ENCODE results near the gene CSNK2A3. TPM values are rescaled to one million over a fixed set of nuclear protein-coding genes. Genes with fewer than 3 reads are reported as not detected.

Gene CSNK2A3
- total and polyA plus RNA-seq, 4 experiments from 2014 or later: 0.32 to 1.6 (median 1.0) TPM

- Mint-ChIP-seq H3K36me3 (no peaks in the 10 kb centered on the region), H3K4me1 (no peaks in the 10 kb centered on the region), H3K9me3 (peaks cover 0 to 3% (median 0%) of the 10 kb centered on the region in 8 donors), H3K27ac (no peak overlapping the region), H3K27me3 (peaks cover 1 to 2% of the 10 kb centered on the region in 2 donors), H3K4me3 (no peak overlapping the region)
- intact Hi-C loops (cut with micrococcal nuclease): no loop called here
- Histone ChIP-seq H3K9me3 (ENCODE audit: control insufficient read depth in 1 of 2, low read length in 2 of 2) (no peaks in the 10 kb centered on the region), H3K27ac (ENCODE audit: low read depth, low read length) (no peak overlapping the region), H3K4me3 (ENCODE audit: low read length in 2 of 2) (no peak overlapping the region), H3K36me3 (ENCODE audit: insufficient read depth, low read length) (no peaks in the 10 kb centered on the region), H3K27me3 (ENCODE audit: insufficient read depth, low read length) (no peaks in the 10 kb centered on the region), H3K4me1 (ENCODE audit: insufficient read depth, low read length) (no peaks in the 10 kb centered on the region)
- ChIA-PET POLR2A (ENCODE audit: partially characterized antibody) (no interaction called here), CTCF (ENCODE audit: partially characterized antibody) (no interaction called here)
- DNase-seq: no peak
These were observed 42.1 kb upstream of the CSNK2A3 start for GRCh38 chr11:11395126-11395525.

GRCh38 chr11:11394241-11394640, 41.2 kb upstream of the CSNK2A3 start:
- Mint-ChIP-seq H3K4me1 (no peaks in the 10 kb centered on the region), H3K4me3 (no peak overlapping the region), H3K9me3 (peaks cover 0 to 3% (median 0%) of the 10 kb centered on the region in 8 donors), H3K27me3 (peaks cover 1 to 2% of the 10 kb centered on the region in 2 donors), H3K27ac (no peak overlapping the region), H3K36me3 (no peaks in the 10 kb centered on the region)
- intact Hi-C loops (cut with micrococcal nuclease): no loop called here
- Histone ChIP-seq H3K36me3 (ENCODE audit: insufficient read depth, low read length) (no peaks in the 10 kb centered on the region), H3K27ac (ENCODE audit: low read depth, low read length) (no peak overlapping the region), H3K9me3 (ENCODE audit: control insufficient read depth in 1 of 2, low read length in 2 of 2) (no peaks in the 10 kb centered on the region), H3K4me1 (ENCODE audit: insufficient read depth, low read length) (no peaks in the 10 kb centered on the region), H3K4me3 (ENCODE audit: low read length in 2 of 2) (no peak overlapping the region), H3K27me3 (ENCODE audit: insufficient read depth, low read length) (no peaks in the 10 kb centered on the region)
- ChIA-PET POLR2A (ENCODE audit: partially characterized antibody) (no interaction called here), CTCF (ENCODE audit: partially characterized antibody) (no interaction called here)
- DNase-seq: no peak

DNA sequence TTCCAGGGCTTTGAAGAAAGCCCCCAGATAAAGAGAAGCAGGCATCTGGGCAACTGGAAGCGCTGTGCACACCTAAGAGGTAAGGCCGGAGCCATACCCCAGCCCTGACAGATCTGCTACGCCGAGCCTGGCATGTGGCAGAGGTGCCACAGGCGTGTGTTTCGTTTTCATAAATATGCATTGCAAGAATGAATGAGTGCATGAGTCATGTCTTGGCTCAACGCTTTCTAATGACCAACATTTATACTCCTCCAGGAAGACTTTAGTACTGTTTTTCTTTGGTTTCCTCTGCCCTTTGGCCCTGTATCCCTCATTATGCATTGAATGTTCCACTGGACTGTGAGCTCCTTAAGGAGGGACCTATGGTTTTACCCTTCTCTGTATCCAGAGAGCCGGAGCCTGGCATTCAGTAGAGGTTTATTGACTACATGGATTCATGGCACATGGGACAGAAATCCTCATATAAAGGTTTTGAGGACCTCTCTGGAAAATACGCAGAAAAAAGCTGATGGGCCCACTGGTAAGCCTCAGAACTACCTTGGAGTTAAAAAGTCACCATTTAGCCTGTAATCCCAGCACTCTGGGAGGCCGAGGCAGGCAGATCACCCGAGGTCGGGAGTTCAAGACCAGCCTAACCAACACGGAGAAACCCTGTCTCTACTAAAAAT, 38.9 kb upstream of the CSNK2A3 start:
- Histone ChIP-seq H3K4me3 (ENCODE audit: low read length in 2 of 2) (no peak overlapping the region), H3K36me3 (ENCODE audit: insufficient read depth, low read length) (no peaks in the 10 kb centered on the region), H3K4me1 (ENCODE audit: insufficient read depth, low read length) (no peaks in the 10 kb centered on the region), H3K9me3 (ENCODE audit: control insufficient read depth in 1 of 2, low read length in 2 of 2) (no peaks in the 10 kb centered on the region), H3K27ac (ENCODE audit: low read depth, low read length) (no peak overlapping the region), H3K27me3 (ENCODE audit: insufficient read depth, low read length) (no peaks in the 10 kb centered on the region)
- Mint-ChIP-seq H3K27me3 (peaks cover 7 to 8% of the 10 kb centered on the region in 2 donors), H3K4me3 (no peak overlapping the region), H3K27ac (no peak overlapping the region), H3K36me3 (no peaks in the 10 kb centered on the region), H3K4me1 (no peaks in the 10 kb centered on the region), H3K9me3 (peaks cover 0 to 3% (median 0%) of the 10 kb centered on the region in 8 donors)
- DNase-seq: no peak
- ChIA-PET POLR2A (ENCODE audit: partially characterized antibody) (no interaction called here), CTCF (ENCODE audit: partially characterized antibody) (no interaction called here)
- intact Hi-C loops (cut with micrococcal nuclease): no loop called here

GRCh38 chr11:11391169-11391568, 38.1 kb upstream of the CSNK2A3 start:
- DNase-seq: no peak
- H3K36me3 ChIP-seq (ENCODE audit: insufficient read depth, low read length): no peaks in the 10 kb centered on the region
- H3K4me1 ChIP-seq (ENCODE audit: insufficient read depth, low read length): no peaks in the 10 kb centered on the region
- CTCF ChIA-PET (ENCODE audit: partially characterized antibody): no interaction called here
- no peaks in the 10 kb centered on the region for H3K27me3 ChIP-seq (ENCODE audit: insufficient read depth, low read length)
- POLR2A ChIA-PET (ENCODE audit: partially characterized antibody): no interaction called here
- no peak overlapping the region for H3K4me3 ChIP-seq (ENCODE audit: low read length in 2 of 2)
- Mint-ChIP-seq H3K4me3 (no peak overlapping the region), H3K27me3 (peaks cover 7 to 8% of the 10 kb centered on the region in 2 donors), H3K27ac (peak overlapping the region in 1 of 7 donors; percentile 0), H3K9me3 (peaks cover 0 to 3% (median 0%) of the 10 kb centered on the region in 8 donors), H3K36me3 (no peaks in the 10 kb centered on the region), H3K4me1 (no peaks in the 10 kb centered on the region)
- intact Hi-C loops (cut with micrococcal nuclease): no loop called here
- H3K9me3 ChIP-seq (ENCODE audit: control insufficient read depth in 1 of 2, low read length in 2 of 2): no peaks in the 10 kb centered on the region
- no peak overlapping the region for H3K27ac ChIP-seq (ENCODE audit: low read depth, low read length)

DNA sequence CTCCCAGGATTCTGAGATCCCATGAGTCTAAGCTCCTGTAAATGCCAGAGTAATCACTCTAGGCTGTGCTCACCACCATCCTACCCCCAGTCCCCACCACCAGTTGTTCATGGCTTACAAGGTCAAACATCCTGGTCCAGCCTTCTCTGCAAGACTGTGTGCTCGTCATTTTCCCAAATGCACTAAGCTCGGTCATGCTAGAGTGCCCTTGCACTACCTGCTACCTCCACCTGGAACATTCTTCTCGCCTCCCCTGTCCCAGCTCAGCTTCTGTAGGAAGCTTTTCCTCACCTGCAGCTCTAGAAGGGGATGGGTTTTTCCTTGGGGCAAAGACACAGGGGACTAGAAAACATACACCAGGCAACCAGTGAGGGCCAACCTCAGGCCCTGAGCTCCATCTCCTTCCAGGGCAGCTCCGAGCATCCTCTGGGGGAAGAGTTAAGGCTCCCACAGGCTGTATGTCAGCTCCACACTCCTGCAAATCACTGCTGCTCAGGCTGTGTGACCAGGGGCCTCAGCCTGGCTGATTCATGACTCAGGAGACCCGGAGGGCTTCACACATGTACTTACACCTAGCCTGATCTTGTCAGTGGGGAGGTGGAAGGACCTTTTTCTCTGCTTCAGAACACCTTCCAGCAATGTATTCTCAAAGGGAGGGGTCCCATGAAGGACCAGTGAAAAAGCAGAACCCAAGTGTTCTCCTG, 37.2 kb upstream of the CSNK2A3 start:
- Mint-ChIP-seq H3K27me3 (peaks cover 6 to 7% of the 10 kb centered on the region in 2 donors), H3K4me3 (no peak overlapping the region), H3K36me3 (no peaks in the 10 kb centered on the region), H3K4me1 (no peaks in the 10 kb centered on the region), H3K27ac (no peak overlapping the region), H3K9me3 (peaks cover 0 to 3% (median 0%) of the 10 kb centered on the region in 8 donors)
- Histone ChIP-seq H3K9me3 (ENCODE audit: control insufficient read depth in 1 of 2, low read length in 2 of 2) (no peaks in the 10 kb centered on the region), H3K36me3 (ENCODE audit: insufficient read depth, low read length) (no peaks in the 10 kb centered on the region), H3K4me3 (ENCODE audit: low read length in 2 of 2) (no peak overlapping the region), H3K27me3 (ENCODE audit: insufficient read depth, low read length) (no peaks in the 10 kb centered on the region), H3K4me1 (ENCODE audit: insufficient read depth, low read length) (no peaks in the 10 kb centered on the region), H3K27ac (ENCODE audit: low read depth, low read length) (no peak overlapping the region)
- CTCF ChIA-PET (ENCODE audit: partially characterized antibody): interaction anchor here (1.2 kb wide), 1 partner anchor 18 kb away, joined by 3 read pairs; no protein-coding TSS in a partner anchor
- intact Hi-C loops (cut with micrococcal nuclease): no loop called here
- no peak for DNase-seq
- POLR2A ChIA-PET (ENCODE audit: partially characterized antibody): no interaction called here

DNA sequence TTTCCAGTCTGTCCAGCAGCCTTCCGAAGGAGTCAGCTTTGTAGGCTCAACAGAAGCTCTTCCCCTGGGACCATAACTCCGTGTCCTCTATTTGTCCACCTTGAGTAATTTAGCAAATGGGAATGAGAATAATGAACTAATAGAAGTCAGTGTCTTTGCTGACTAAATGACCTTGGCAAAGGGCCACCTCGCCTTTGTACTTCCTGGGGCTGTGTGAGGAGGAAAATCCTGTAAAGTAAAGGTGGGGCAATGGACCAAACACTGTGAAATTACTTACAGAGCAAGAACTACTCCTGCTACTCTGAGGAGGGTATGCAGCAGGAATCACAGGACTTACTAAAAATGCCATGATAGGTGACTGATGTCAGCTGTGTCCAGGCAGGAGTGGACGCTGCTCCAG, 36.2 kb upstream of the CSNK2A3 start:
- no peak for DNase-seq
- Mint-ChIP-seq H3K9me3 (peaks cover 0 to 3% (median 0%) of the 10 kb centered on the region in 8 donors), H3K4me3 (no peak overlapping the region), H3K36me3 (no peaks in the 10 kb centered on the region), H3K4me1 (no peaks in the 10 kb centered on the region), H3K27me3 (peaks cover 6% of the 10 kb centered on the region in 2 donors), H3K27ac (no peak overlapping the region)
- ChIA-PET POLR2A (ENCODE audit: partially characterized antibody) (no interaction called here), CTCF (ENCODE audit: partially characterized antibody) (interaction anchor here (1.2 kb wide), 1 partner anchor 17 kb away, joined by 3 read pairs; no protein-coding TSS in a partner anchor)
- intact Hi-C loops (cut with micrococcal nuclease): no loop called here
- Histone ChIP-seq H3K27me3 (ENCODE audit: insufficient read depth, low read length) (no peaks in the 10 kb centered on the region), H3K9me3 (ENCODE audit: control insufficient read depth in 1 of 2, low read length in 2 of 2) (no peaks in the 10 kb centered on the region), H3K4me3 (ENCODE audit: low read length in 2 of 2) (no peak overlapping the region), H3K27ac (ENCODE audit: low read depth, low read length) (no peak overlapping the region), H3K4me1 (ENCODE audit: insufficient read depth, low read length) (no peaks in the 10 kb centered on the region), H3K36me3 (ENCODE audit: insufficient read depth, low read length) (no peaks in the 10 kb centered on the region)

DNA sequence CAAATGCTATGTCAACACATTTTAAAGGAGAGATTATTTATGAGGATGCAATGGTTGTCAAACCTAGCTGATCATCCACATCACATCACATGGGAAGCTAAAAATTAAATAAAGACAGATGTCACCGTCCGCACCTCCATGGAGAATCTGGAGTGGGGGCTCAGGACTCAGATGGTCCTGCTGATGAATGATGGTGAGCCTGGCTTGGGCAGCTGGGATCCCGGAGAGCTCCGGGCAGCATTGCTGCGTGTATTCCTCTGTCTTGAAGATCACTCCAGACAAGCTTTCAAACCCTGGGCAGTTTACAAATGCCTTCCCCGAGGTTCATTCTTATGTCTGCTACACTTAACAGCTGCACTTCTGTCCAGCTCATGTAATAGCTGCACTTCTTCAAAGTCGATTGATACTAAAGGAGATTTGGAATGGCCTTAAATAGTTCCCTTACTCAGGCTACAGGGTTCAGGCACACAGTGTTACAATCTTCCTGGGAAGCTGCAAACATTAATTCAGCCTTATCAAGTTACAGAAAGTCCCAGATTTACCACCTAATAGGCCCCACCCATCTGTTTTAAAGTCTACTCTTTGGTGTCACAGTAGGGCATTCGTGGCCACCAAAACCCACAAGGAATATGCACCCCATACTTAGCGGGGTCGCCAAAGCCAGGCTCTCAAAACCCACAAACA, 34.7 kb upstream of the CSNK2A3 start:
- ChIA-PET CTCF (ENCODE audit: partially characterized antibody) (no interaction called here), POLR2A (ENCODE audit: partially characterized antibody) (no interaction called here)
- DNase-seq: no peak
- intact Hi-C loops (cut with micrococcal nuclease): no loop called here
- Mint-ChIP-seq H3K4me3 (no peak overlapping the region), H3K36me3 (no peaks in the 10 kb centered on the region), H3K9me3 (no peaks in the 10 kb centered on the region), H3K27ac (no peak overlapping the region), H3K27me3 (peaks cover 6% of the 10 kb centered on the region in 2 donors), H3K4me1 (no peaks in the 10 kb centered on the region)
- no peaks in the 10 kb centered on the region for H3K27me3 ChIP-seq (ENCODE audit: insufficient read depth, low read length)
- no peak overlapping the region for H3K4me3 ChIP-seq (ENCODE audit: low read length in 2 of 2)
- H3K4me1 ChIP-seq (ENCODE audit: insufficient read depth, low read length): no peaks in the 10 kb centered on the region
- H3K36me3 ChIP-seq (ENCODE audit: insufficient read depth, low read length): no peaks in the 10 kb centered on the region
- H3K9me3 ChIP-seq (ENCODE audit: control insufficient read depth in 1 of 2, low read length in 2 of 2): no peaks in the 10 kb centered on the region
- no peak overlapping the region for H3K27ac ChIP-seq (ENCODE audit: low read depth, low read length)

Data from CD4-positive, alpha-beta memory T cell (primary cell).